Thyroid gland (tissue), 4 donors: ENCODE measurements around the gene BOLA2.
"Not testable (repeated sequence)": the region's sequence is repeated elsewhere in the genome, so short reads cannot be mapped to it uniquely, and the experiment has no call there.

Experiments
- CTCF ChIP-seq, 6 experiments: fragments of 200-600 bp in 3 of 6; fragments of 450-650 bp in 3 of 6; sonication (generic) in 3 of 6; IDR thresholded peaks; one replicate each; pipeline ENCODE4 v1.5.1; 2016 to 2019; ENCODE audit warnings: antibody characterized with exemption in 6 of 6, mild to moderate bottlenecking in 2 of 6, inconsistent platforms in 1 of 6, moderate library complexity in 1 of 6
- POLR2A ChIP-seq, 2 donors: fragments of 450-650 bp; IDR thresholded peaks; one replicate each; pipeline ENCODE4 v1.6.1; 2017; ENCODE audit warnings: antibody characterized with exemption in 2 of 2, mild to moderate bottlenecking in 2 of 2, moderate library complexity in 1 of 2

- TF ChIP-seq CTCF, POLR2A (IDR thresholded peaks at IDR 0.05): not testable (repeated sequence)
Observed at GRCh38 chr16:29405249-29405648, 48.9 kb downstream of the BOLA2 start.
